B cell (primary cell): Measurements from ENCODE around the gene SNAP29. TPM values are rescaled to one million over a fixed set of nuclear protein-coding genes. Genes with fewer than 3 reads are reported as not detected.

Source experiments
- ATAC-seq: fragments of 200-7000 bp; cut with Tn5 transposase; one replicate; pipeline ENCODE4 v1.10.0; 2021; ENCODE audit warnings: low read depth, mild to moderate bottlenecking, moderate number of reproducible peaks, moderate library complexity
- CTCF ChIA-PET: fragments of 350-600 bp; sonication (Branson Sonifier 250); formaldehyde crosslinking; loops from one replicate; lab custom pipeline; 2021; ENCODE audit warnings: antibody characterized with exemption, inconsistent platforms; lab: Charles Lee
- POLR2A ChIA-PET: fragments of 350-600 bp; sonication (Branson Sonifier 250); formaldehyde crosslinking; loops from one replicate; lab custom pipeline; 2021; ENCODE audit warnings: antibody characterized with exemption; lab: Charles Lee
- DNase-seq: peaks from one replicate; pipeline ENCODE4 v3.0.0; 2013
- H2AFZ ChIP-seq: 2 replicates; pipeline ENCODE4 v1.6.1; 2012; ENCODE audit warnings: mild to moderate bottlenecking, low read depth, low read length; ENCODE audit not compliant: insufficient read depth, poor library complexity, severe bottlenecking
- H3K27ac ChIP-seq, 2 donors: 1 replicate in 1 of 2; 2 replicates in 1 of 2; pipeline ENCODE4 v1.5.1; 2012 to 2013; ENCODE audit warnings: low read length in 2 of 2, mild to moderate bottlenecking in 2 of 2, moderate library complexity in 1 of 2
- H3K27me3 ChIP-seq, 4 experiments: fragments of 200-600 bp in 1 of 4; sonication (generic) in 1 of 4; replicated peaks in 1 of 4; 1 replicate in 2 of 4; 2 replicates in 2 of 4; pipeline versions ENCODE4 v1.6.1 to v1.7.0; 2013 to 2016; ENCODE audit warnings: low read length in 3 of 4, mild to moderate bottlenecking in 2 of 4, mixed read lengths in 1 of 4, moderate library complexity in 1 of 4; ENCODE audit not compliant: insufficient read depth in 4 of 4, control insufficient read depth in 3 of 4; ENCODE audit errors: control extremely low read depth in 1 of 4
- H3K36me3 ChIP-seq, 2 experiments: replicated peaks in 1 of 2; 1 replicate in 1 of 2; 2 replicates in 1 of 2; pipeline versions ENCODE4 v1.6.1 to v1.7.1; 2013; ENCODE audit warnings: low read length in 1 of 2; ENCODE audit not compliant: insufficient read depth in 2 of 2, control insufficient read depth in 1 of 2; ENCODE audit errors: control extremely low read depth in 1 of 2, extremely low read depth in 1 of 2
- H3K4me1 ChIP-seq, 2 donors: fragments of 200-600 bp in 1 of 2; sonication (generic) in 1 of 2; 1 replicate in 1 of 2; 2 replicates in 1 of 2; pipeline versions ENCODE4 v1.5.1 to v1.6.1; 2013 to 2017; ENCODE audit warnings: low read length in 2 of 2; ENCODE audit not compliant: control insufficient read depth in 2 of 2, insufficient read depth in 2 of 2
- H3K4me2 ChIP-seq: replicated peaks from 2 replicates; pipeline ENCODE3; 2012; ENCODE audit warnings: mild to moderate bottlenecking, low read depth, low read length; ENCODE audit not compliant: poor library complexity, severe bottlenecking
- H3K4me3 ChIP-seq, 5 experiments: fragments of 200-600 bp in 1 of 5; sonication (generic) in 1 of 5; 1 replicate in 3 of 5; 2 replicates in 2 of 5; pipeline versions ENCODE4 v1.5.1 to v1.7.0; 2011 to 2016; ENCODE audit warnings: low read length in 4 of 5, mild to moderate bottlenecking in 4 of 5, low read depth in 2 of 5, control low read depth in 1 of 5, moderate library complexity in 1 of 5; ENCODE audit not compliant: insufficient read depth in 1 of 5; ENCODE audit errors: control extremely low read depth in 1 of 5, extremely low read depth in 1 of 5
- H3K79me2 ChIP-seq: fragments of 200-600 bp; sonication (generic); one replicate; pipeline ENCODE4 v1.6.0; 2016; ENCODE audit warnings: low read length; ENCODE audit not compliant: control insufficient read depth, insufficient read depth
- H3K9ac ChIP-seq: fragments of 200-600 bp; sonication (generic); 2 replicates; pipeline ENCODE4 v1.6.1; 2017; ENCODE audit warnings: mild to moderate bottlenecking, low read length, moderate library complexity
- H3K9me3 ChIP-seq, 3 donors: one replicate each; pipeline versions ENCODE4 v1.6.1 to v1.7.1; 2013; ENCODE audit warnings: low read length in 2 of 3; ENCODE audit not compliant: control insufficient read depth in 2 of 3, insufficient read depth in 1 of 3; ENCODE audit errors: control extremely low read depth in 1 of 3
- H4K20me1 ChIP-seq: 2 replicates; pipeline ENCODE4 v1.6.0; 2012; ENCODE audit warnings: mild to moderate bottlenecking, low read length; ENCODE audit not compliant: insufficient read depth, control insufficient read depth, poor library complexity, severe bottlenecking
- H3K27ac Mint-ChIP-seq: one replicate; pipeline ENCODE4 v1.8.0; 2021; ENCODE audit warnings: mixed read lengths
- H3K27me3 Mint-ChIP-seq: one replicate; pipeline ENCODE4 v1.8.0; 2021; ENCODE audit warnings: mixed read lengths
- H3K4me1 Mint-ChIP-seq: one replicate; pipeline ENCODE4 v1.8.0; 2021; ENCODE audit warnings: mixed read lengths
- H3K4me3 Mint-ChIP-seq: one replicate; pipeline ENCODE4 v1.8.0; 2021; ENCODE audit warnings: mixed read lengths
- H3K9me3 Mint-ChIP-seq: one replicate; pipeline ENCODE4 v1.8.0; 2022; ENCODE audit warnings: mixed read lengths; ENCODE audit not compliant: insufficient read depth
- EZH2 ChIP-seq: IDR thresholded peaks from 2 replicates; pipeline ENCODE4 v1.6.1; 2012; ENCODE audit warnings: borderline replicate concordance, low read depth, mild to moderate bottlenecking, moderate library complexity, low read length; ENCODE audit not compliant: insufficient read depth, poor library complexity, severe bottlenecking
- whole genome bisulfite sequencing: methylation state at CpG from one replicate; pipeline ENCODE4 v1.1.5; 2013; ENCODE audit warnings: missing lambda C conversion rate; ENCODE audit not compliant: insufficient coverage; 5-methylcytosine and 5-hydroxymethylcytosine counted together
- intact Hi-C: fragments of 100-400 bp; cut with micrococcal nuclease; formaldehyde crosslinking; loops from one replicate; pipeline ENCODE4 v1.10.0; 2022
- polyA plus RNA-seq: library from polyadenylated mRNA; depleted of rRNA; stranded (reverse); fragments of >200 nt; gene quantifications from 2 replicates; pipeline ENCODE4 v1.2.3, GENCODE V29; 2012
- total RNA-seq, 2 donors: library from RNA; stranded (reverse); fragments of 120-200 nt in 1 of 2; gene quantifications; 1 replicate in 1 of 2; 2 replicates in 1 of 2; pipeline versions ENCODE4 v1.2.3 to v1.2.4, GENCODE V29; 2013 to 2022
- TF ChIP-seq, protein P1 (sequence below): fragments of 200-600 bp; IDR thresholded peaks from one replicate; pipeline ENCODE4 v1.8.0; 2022; ENCODE audit warnings: antibody characterized with exemption, mild to moderate bottlenecking

SNAP29 gene
- total and polyA plus RNA-seq, 2 donors (not counting 1 experiment from before 2014, with no cell fraction given): 13.4 to 17.4 TPM

DNA sequence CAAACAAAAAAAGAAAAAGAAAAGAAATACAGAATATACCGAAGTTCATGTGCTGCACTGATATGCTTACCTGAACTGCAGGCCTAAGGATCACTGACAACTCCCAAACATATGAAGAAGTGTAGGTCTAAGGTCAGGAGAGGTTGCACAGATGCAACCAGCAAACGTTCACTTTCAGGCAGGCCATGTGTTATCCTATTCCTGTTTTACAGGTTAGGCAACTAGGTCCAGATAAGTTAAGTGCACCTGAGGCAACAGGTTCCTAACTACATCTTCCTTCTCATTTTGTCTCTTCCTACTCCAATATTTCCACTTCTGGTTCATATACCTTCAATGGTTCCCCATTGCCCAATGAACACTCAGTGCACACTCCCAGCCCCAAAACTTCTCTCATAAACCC is 15.3 kb upstream of the SNAP29 start:
- intact Hi-C loops: no loop called here
- no peak overlapping the region for H3K4me2 ChIP-seq
- Mint-ChIP-seq H3K27ac (no peak overlapping the region), H3K27me3 (no peaks in the 10 kb centered on the region), H3K9me3 (no peaks in the 10 kb centered on the region), H3K4me3 (no peak overlapping the region), H3K4me1 (peaks cover 41% of the 10 kb centered on the region)
- DNase-seq: no peak
- H3K27ac ChIP-seq: no peak overlapping the region
- WGBS: 38% methylated on average over 1 of the region's 2 CpGs
- TF ChIP-seq, protein P1, sequence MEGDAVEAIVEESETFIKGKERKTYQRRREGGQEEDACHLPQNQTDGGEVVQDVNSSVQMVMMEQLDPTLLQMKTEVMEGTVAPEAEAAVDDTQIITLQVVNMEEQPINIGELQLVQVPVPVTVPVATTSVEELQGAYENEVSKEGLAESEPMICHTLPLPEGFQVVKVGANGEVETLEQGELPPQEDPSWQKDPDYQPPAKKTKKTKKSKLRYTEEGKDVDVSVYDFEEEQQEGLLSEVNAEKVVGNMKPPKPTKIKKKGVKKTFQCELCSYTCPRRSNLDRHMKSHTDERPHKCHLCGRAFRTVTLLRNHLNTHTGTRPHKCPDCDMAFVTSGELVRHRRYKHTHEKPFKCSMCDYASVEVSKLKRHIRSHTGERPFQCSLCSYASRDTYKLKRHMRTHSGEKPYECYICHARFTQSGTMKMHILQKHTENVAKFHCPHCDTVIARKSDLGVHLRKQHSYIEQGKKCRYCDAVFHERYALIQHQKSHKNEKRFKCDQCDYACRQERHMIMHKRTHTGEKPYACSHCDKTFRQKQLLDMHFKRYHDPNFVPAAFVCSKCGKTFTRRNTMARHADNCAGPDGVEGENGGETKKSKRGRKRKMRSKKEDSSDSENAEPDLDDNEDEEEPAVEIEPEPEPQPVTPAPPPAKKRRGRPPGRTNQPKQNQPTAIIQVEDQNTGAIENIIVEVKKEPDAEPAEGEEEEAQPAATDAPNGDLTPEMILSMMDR: no peak
- no peak for TF ChIP-seq EZH2
- no peaks in the 10 kb centered on the region for H3K27me3 ChIP-seq
- H3K9ac ChIP-seq: no peak overlapping the region
- H3K9me3 ChIP-seq: no peaks in the 10 kb centered on the region
- no peak overlapping the region for H3K4me3 ChIP-seq
- peaks cover 0 to 3% of the 10 kb centered on the region in 2 donors for H3K4me1 ChIP-seq
- H3K36me3 ChIP-seq: no peaks in the 10 kb centered on the region
- no peak for ATAC-seq
- CTCF ChIA-PET: no interaction called here
- peaks cover 69% of the 10 kb centered on the region for H4K20me1 ChIP-seq
- H3K79me2 ChIP-seq: peaks cover 97% of the 10 kb centered on the region
- POLR2A ChIA-PET: no interaction called here
- H2AFZ ChIP-seq: no peak overlapping the region

DNA sequence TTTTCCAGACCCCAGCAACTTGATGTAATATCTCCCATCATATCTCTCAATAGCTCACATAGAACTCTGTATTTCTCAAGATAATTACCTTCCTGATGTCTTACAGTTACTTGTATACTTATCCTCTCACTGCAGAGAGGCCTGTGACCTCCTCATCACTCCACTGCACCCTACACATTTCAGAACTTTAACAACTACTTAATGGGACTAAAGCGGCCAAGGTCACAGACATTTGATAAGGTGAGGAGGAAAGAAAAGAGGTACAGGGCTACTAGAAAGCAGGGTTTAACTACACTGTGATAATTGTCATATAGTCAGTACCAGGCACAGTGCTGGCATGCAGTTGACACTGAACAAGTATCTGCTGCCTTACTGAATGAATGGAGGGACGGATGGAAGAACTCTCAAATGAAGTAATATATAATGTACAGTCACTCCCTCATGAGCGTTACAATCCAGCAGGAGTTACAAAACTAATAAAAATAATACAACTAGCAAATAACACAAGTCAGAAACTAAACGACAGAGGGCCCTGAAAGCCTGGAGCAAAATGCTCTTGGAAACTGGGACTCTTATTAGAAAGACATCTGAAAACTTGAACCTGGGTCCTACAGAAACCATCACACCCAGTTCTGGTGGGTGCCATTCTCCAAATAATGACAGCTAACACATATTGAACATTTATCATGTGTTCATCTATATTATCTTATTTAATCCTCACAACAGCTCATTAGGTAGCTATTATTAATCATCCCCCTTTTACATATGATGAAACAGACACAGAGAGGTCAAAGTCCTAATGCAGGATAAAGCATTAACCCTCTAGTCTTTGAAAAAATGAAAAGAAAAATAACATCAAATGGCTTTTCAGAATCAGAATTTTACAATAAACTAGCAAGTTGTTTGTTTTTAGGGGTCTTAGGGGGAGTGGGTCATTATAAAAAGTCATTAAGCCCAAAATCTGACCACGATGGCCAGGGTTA is 14.5 kb upstream of the SNAP29 start:
- H3K4me3 Mint-ChIP-seq: no peak overlapping the region
- ATAC-seq: no peak
- H3K4me1 Mint-ChIP-seq: peaks cover 42% of the 10 kb centered on the region
- no peak for DNase-seq
- H3K27ac Mint-ChIP-seq: no peak overlapping the region
- H3K4me3 ChIP-seq: no peak overlapping the region
- H3K79me2 ChIP-seq: peaks cover 95% of the 10 kb centered on the region
- H3K27ac ChIP-seq: no peak overlapping the region
- peaks cover 67% of the 10 kb centered on the region for H4K20me1 ChIP-seq
- no peak overlapping the region for H3K4me2 ChIP-seq
- H2AFZ ChIP-seq: no peak overlapping the region
- ChIA-PET POLR2A (no interaction called here), CTCF (no interaction called here)
- H3K4me1 ChIP-seq: peaks cover 0 to 3% of the 10 kb centered on the region in 2 donors
- no peaks in the 10 kb centered on the region for H3K9me3 ChIP-seq
- intact Hi-C loops: no loop called here
- H3K27me3 ChIP-seq: no peaks in the 10 kb centered on the region
- no peaks in the 10 kb centered on the region for H3K9me3 Mint-ChIP-seq
- no peak overlapping the region for H3K9ac ChIP-seq
- TF ChIP-seq EZH2: no peak
- TF ChIP-seq, protein P1: no peak
- WGBS: 90% methylated on average over 1 of the region's 5 CpGs
- no peaks in the 10 kb centered on the region for H3K27me3 Mint-ChIP-seq
- no peaks in the 10 kb centered on the region for H3K36me3 ChIP-seq
